K562 (cell line): ENCODE data around the gene TEX51. TPM values are rescaled to one million over a fixed set of nuclear protein-coding genes. Genes with fewer than 3 reads are reported as not detected.

Experiments used
- ATAC-seq: fragments of 200-7000 bp; cut with Tn5 transposase; 3 replicates; pipeline ENCODE4 v1.9.1; 2020; ENCODE audit warnings: moderate library complexity
- BruUV-seq: library from RNA; stranded (reverse); fragments of 400-500 nt; replicated peaks from 2 replicates; lab custom pipeline; 2021; lab: Mats Ljungman, UMichigan
- CTCF ChIA-PET: fragments of 300-600 bp; formaldehyde crosslinking; extraction: SDS; loops from one replicate; lab custom pipeline; 2021; ENCODE audit warnings: low intra/inter-chr PET ratio; lab: Yijun Ruan, JAX
- POLR2A ChIA-PET: fragments of 300-600, 350-650 bp; sonication (Branson Sonifier 250); formaldehyde crosslinking; extraction: SDS; loops from one replicate; lab custom pipeline; 2021; ENCODE audit warnings: antibody characterized with exemption, inconsistent platforms; lab: Yijun Ruan, JAX
- DNase-seq, 4 experiments: peaks; one replicate each; pipeline versions ENCODE4 v3.0.0 to v3.0.0-alpha.2; 2011 to 2018; ENCODE audit warnings: low spot score in 3 of 4, mixed read lengths in 3 of 4; ENCODE audit errors: extremely low read depth in 1 of 4
- FAIRE-seq: peaks from 2 replicates; lab custom pipeline; 2011; peaks lifted over from hg19 to GRCh38; lab: Jason Lieb, UNC
- H2AFZ ChIP-seq: 2 replicates; pipeline ENCODE4 v1.6.0; 2011; ENCODE audit warnings: low read depth, low read length, control low read depth, inconsistent platforms
- H3K27ac ChIP-seq: fragments of 200-600 bp; 3 replicates; pipeline ENCODE4 v1.8.0; 2011; ENCODE audit warnings: low read depth, mild to moderate bottlenecking, control low read depth, inconsistent platforms, low read length, moderate library complexity, mixed read lengths; ENCODE audit errors: extremely low read depth
- H3K27me3 ChIP-seq, 2 experiments: fragments of 300-600 bp in 1 of 2; 2 replicates in 1 of 2; 3 replicates in 1 of 2; pipeline versions ENCODE4 v1.6.0 to v1.8.0; 2011; ENCODE audit warnings: inconsistent platforms in 2 of 2, low read length in 2 of 2, mild to moderate bottlenecking in 1 of 2, mixed read lengths in 1 of 2, moderate library complexity in 1 of 2; ENCODE audit not compliant: control insufficient read depth in 2 of 2, insufficient read depth in 2 of 2
- H3K36me3 ChIP-seq: fragments of 300-600 bp; 3 replicates; pipeline ENCODE4 v1.8.0; 2011; ENCODE audit warnings: mild to moderate bottlenecking, low read length, inconsistent platforms; ENCODE audit not compliant: control insufficient read depth, insufficient read depth
- H3K4me1 ChIP-seq, 2 experiments: fragments of 200-600 bp in 1 of 2; replicated peaks in 1 of 2; 2 replicates in 1 of 2; 3 replicates in 1 of 2; pipeline versions ENCODE4 v1.5.1 to v1.8.0; 2011; ENCODE audit warnings: inconsistent platforms in 2 of 2, low read length in 2 of 2, mild to moderate bottlenecking in 1 of 2, mixed read lengths in 1 of 2, moderate library complexity in 1 of 2; ENCODE audit not compliant: control insufficient read depth in 2 of 2, insufficient read depth in 2 of 2
- H3K4me2 ChIP-seq: 2 replicates; pipeline ENCODE4 v1.6.1; 2011; ENCODE audit warnings: low read length, control low read depth, inconsistent platforms, mixed read lengths; ENCODE audit not compliant: insufficient read depth
- H3K4me3 ChIP-seq: fragments of 200-600 bp; sonication (generic), shearing (Covaris generic); 2 replicates; pipeline ENCODE4 v1.5.1; 2016; ENCODE audit warnings: control low read depth, inconsistent platforms
- H3K79me2 ChIP-seq: fragments of 200-600 bp; 3 replicates; pipeline ENCODE4 v1.8.0; 2011; ENCODE audit warnings: low read length, inconsistent platforms; ENCODE audit not compliant: control insufficient read depth, insufficient read depth
- H3K9ac ChIP-seq, 2 experiments: 2 replicates each; pipeline versions ENCODE4 v1.6.0 to v1.6.1; 2011; ENCODE audit warnings: low read depth in 2 of 2, low read length in 2 of 2, control low read depth in 1 of 2, inconsistent platforms in 1 of 2, mild to moderate bottlenecking in 1 of 2, mixed read lengths in 1 of 2; ENCODE audit not compliant: insufficient read depth in 1 of 2
- H3K9me1 ChIP-seq: one replicate; pipeline ENCODE4 v1.6.0; 2011; ENCODE audit warnings: inconsistent platforms, mild to moderate bottlenecking, low read length, moderate library complexity; ENCODE audit not compliant: control insufficient read depth, insufficient read depth
- H3K9me3 ChIP-seq: replicated peaks from 2 replicates; pipeline ENCODE4 v1.5.1; 2011; ENCODE audit warnings: low read depth, low read length, inconsistent platforms; ENCODE audit not compliant: control insufficient read depth, insufficient read depth
- H4K20me1 ChIP-seq: replicated peaks from 2 replicates; pipeline ENCODE4 v1.6.1; 2011; ENCODE audit warnings: low read length, inconsistent platforms, mixed read lengths; ENCODE audit not compliant: control insufficient read depth, insufficient read depth
- FUS ChIP-seq: fragments of 200-400 bp; formaldehyde crosslinking; optimal IDR thresholded peaks from 2 replicates; pipeline ENCODE3; 2017; ENCODE audit warnings: low read depth, low read length
- MBD2 ChIP-seq: sonication (generic); IDR thresholded peaks from 2 replicates; pipeline ENCODE4 v1.6.1; 2016; ENCODE audit warnings: low read depth, borderline replicate concordance
- ZNF408 ChIP-seq: fragments of 250-450 bp; sonication (Bioruptor Pico); IDR thresholded peaks from 2 replicates; pipeline ENCODE4 v1.4.0; 2020; ENCODE audit warnings: low read depth, mild to moderate bottlenecking, moderate library complexity
- ZNF740 ChIP-seq, 3 experiments: fragments of 200-800 bp in 1 of 3; sonication (Bioruptor generic) in 1 of 3; sonication (generic) in 1 of 3; formaldehyde crosslinking in 1 of 3; IDR thresholded peaks; 2 replicates each; pipeline versions ENCODE4 v1.6.1 to v1.8.0; 2016 to 2022; ENCODE audit warnings: mild to moderate bottlenecking in 2 of 3, missing compliant biosample characterization in 2 of 3, missing genetic modification characterization in 2 of 3, missing genetic modification reagents in 1 of 3
- WGBS: fragments of 100-300 bp; shearing (Covaris generic); methylation state at CpG from one replicate; pipeline ENCODE4 v1.1.6; 2016; ENCODE audit warnings: low coverage, mixed read lengths; ENCODE audit not compliant: insufficient coverage; ENCODE audit errors: missing lambda C conversion rate; 5-methylcytosine and 5-hydroxymethylcytosine counted together
- in situ Hi-C: fragments of 300-500 bp; cut with MboI; formaldehyde crosslinking; loops from 4 replicates; pipeline ENCODE4 v1.15.0; 2018; ENCODE audit warnings: inconsistent platforms, mixed read lengths
- intact Hi-C: fragments of 100-400 bp; cut with micrococcal nuclease; formaldehyde crosslinking; loops from 2 replicates; pipeline ENCODE4 v1.14.2; 2022
- polyA plus RNA-seq, 8 experiments: library from polyadenylated mRNA; depleted of rRNA in 4 of 8; stranded (reverse) in 5 of 8; unstranded in 3 of 8; fragments of >200 nt; fragmentation: Nextera tagmentation in 2 of 8; fragmentation: Illumina TruSeq in 1 of 8; extraction: Ambion mirVana in 2 of 8; extraction: Trizol in 1 of 8; gene quantifications; 2 replicates each; pipeline versions ENCODE4 v1.2.1 to v1.2.3, GENCODE V29; 2011 to 2014; ENCODE audit warnings: inconsistent platforms in 1 of 8, missing spikeins in 1 of 8
- total RNA-seq, 7 experiments: library from RNA; depleted of rRNA in 6 of 7; stranded (reverse); fragments of >200 nt in 6 of 7; fragmentation: Illumina TruSeq in 2 of 7; extraction: Trizol in 2 of 7; gene quantifications; 2 replicates each; pipeline versions ENCODE4 v1.2.1 to v1.2.3, GENCODE V29; 2011 to 2021; ENCODE audit warnings: low replicate concordance in 1 of 7

The TEX51 gene
- total and polyA plus RNA-seq, 9 of the 15 experiments (the other 6 are each of a cell fraction or from before 2014, with no cell fraction given): not detected

GRCh38 chr2:126913881-126914615 lies 15.4 kb downstream of the TEX51 start:
- FAIRE-seq: no peak
- BruUV-seq: no TSS peak

More at GRCh38 chr2:126913881-126914615, 15.4 kb downstream of the TEX51 start:
- Histone ChIP-seq H3K9me3 (no peaks in the 10 kb centered on the region), H2AFZ (no peak overlapping the region), H3K79me2 (no peaks in the 10 kb centered on the region), H3K9ac (no peak overlapping the region), H4K20me1 (no peaks in the 10 kb centered on the region), H3K27me3 (peaks cover 2 to 19% of the 10 kb centered on the region in 2 experiments; a peak in 3 of 5 replicates), H3K4me3 (no peak overlapping the region), H3K4me1 (no peaks in the 10 kb centered on the region), H3K27ac (no peak overlapping the region), H3K36me3 (no peaks in the 10 kb centered on the region), H3K4me2 (no peak overlapping the region), H3K9me1 (no peaks in the 10 kb centered on the region)
- POLR2A ChIA-PET: no interaction called here
- ATAC-seq (no peak), DNase-seq (no peak)
- TF ChIP-seq ZNF740 (CRISPR knock-in tag; IDR thresholded peaks at IDR 0.05) (no peak), ZNF740 (tag; IDR thresholded peaks at IDR 0.05) (no peak), MBD2 (no peak), ZNF408 (CRISPR knock-in tag) (no peak), FUS (no peak)
- intact Hi-C loops: no loop called here
- under 1% methylated on average over 10 of the region's 10 CpGs for WGBS
- in situ Hi-C loops: no loop called here
- CTCF ChIA-PET: no interaction called here
